GM18907 (cell line): Measurements from ENCODE around the gene GABRB3.

ENCODE experiments used
- ATAC-seq: cut with Tn5 transposase; IDR thresholded peaks from one replicate; pipeline ENCODE4 v1.9.1; 2021; ENCODE audit warnings: mild to moderate bottlenecking, moderate library complexity; ENCODE audit not compliant: unreplicated experiment

Gene GABRB3

GRCh38 chr15:26772154-26773066, at the start of gene GABRB3:
GABRB3 (minus strand) TSS chr15:26773066.
- ATAC-seq, result no peak

GRCh38 chr15:26807517-26808427, 34.9 kb upstream of the GABRB3 start:
- no peak for ATAC-seq

GRCh38 chr15:26806574-26806973, 33.7 kb upstream of the GABRB3 start:
- no peak for ATAC-seq

GRCh38 chr15:26806151-26806550, 33.3 kb upstream of the GABRB3 start:
- ATAC-seq, result no peak

GRCh38 chr15:26805470-26805869, 32.6 kb upstream of the GABRB3 start:
- no peak for ATAC-seq

- no peak for ATAC-seq
These were observed 31.4 kb upstream of the GABRB3 start for GRCh38 chr15:26804063-26804804.

- no peak for ATAC-seq
These were observed 17.3 kb upstream of the GABRB3 start for GRCh38 chr15:26790118-26790517.

- ATAC-seq, result no peak
These were observed 8.9 kb upstream of the GABRB3 start for GRCh38 chr15:26781816-26782215.

GRCh38 chr15:26773917-26774316, 1.1 kb upstream of the GABRB3 start:
- ATAC-seq, result no peak

GRCh38 chr15:26773067-26773877, 406 bp upstream of the GABRB3 start:
- no peak for ATAC-seq

GRCh38 chr15:26771578-26772153, 1.2 kb downstream of the GABRB3 start:
- ATAC-seq, result no peak

GRCh38 chr15:26771168-26771567, 1.7 kb downstream of the GABRB3 start:
- no peak for ATAC-seq

GRCh38 chr15:26767169-26767670, 5.6 kb downstream of the GABRB3 start:
- ATAC-seq, result no peak

GRCh38 chr15:26766262-26766661, 6.6 kb downstream of the GABRB3 start:
- ATAC-seq, result no peak

GRCh38 chr15:26759986-26760385, 12.9 kb downstream of the GABRB3 start:
- ATAC-seq, result no peak

- no peak for ATAC-seq
These were observed 14.8 kb downstream of the GABRB3 start for GRCh38 chr15:26758079-26758478.

GRCh38 chr15:26757141-26757540, 15.7 kb downstream of the GABRB3 start:
- no peak for ATAC-seq

- ATAC-seq, result no peak
These were observed 28.0 kb downstream of the GABRB3 start for GRCh38 chr15:26744894-26745293.

- ATAC-seq, result no peak
These were observed 33.1 kb downstream of the GABRB3 start for GRCh38 chr15:26739791-26740190.

- ATAC-seq, result no peak
These were observed 33.9 kb downstream of the GABRB3 start for GRCh38 chr15:26738996-26739395.
